Immature natural killer cell (primary cell): ENCODE results near the gene SLC22A3. TPM values are rescaled to one million over a fixed set of nuclear protein-coding genes. Genes with fewer than 3 reads are reported as not detected.

ENCODE experiments used
- DNase-seq, 3 donors: peaks; one replicate each; pipeline ENCODE4 v3.0.0; 2022; ENCODE audit warnings: mixed read lengths in 1 of 3
- H3K27ac Mint-ChIP-seq, 6 donors: one replicate each; pipeline ENCODE4 v1.8.0; 2020; ENCODE audit warnings: mixed read lengths in 6 of 6, mild to moderate bottlenecking in 5 of 6, inconsistent platforms in 4 of 6, moderate library complexity in 3 of 6
- H3K27me3 Mint-ChIP-seq, 3 donors: one replicate each; pipeline ENCODE4 v1.8.0; 2020 to 2021; ENCODE audit warnings: low read depth in 3 of 3, mild to moderate bottlenecking in 3 of 3, mixed read lengths in 3 of 3, moderate library complexity in 3 of 3, inconsistent platforms in 1 of 3
- H3K36me3 Mint-ChIP-seq, 3 donors: one replicate each; pipeline ENCODE4 v1.8.0; 2020; ENCODE audit warnings: mixed read lengths in 3 of 3, inconsistent platforms in 2 of 3, mild to moderate bottlenecking in 2 of 3
- H3K4me1 Mint-ChIP-seq, 2 donors: one replicate each; pipeline ENCODE4 v1.8.0; 2020; ENCODE audit warnings: inconsistent platforms in 2 of 2, mild to moderate bottlenecking in 2 of 2, mixed read lengths in 2 of 2, moderate library complexity in 1 of 2
- H3K4me3 Mint-ChIP-seq, 5 donors: one replicate each; pipeline ENCODE4 v1.8.0; 2020; ENCODE audit warnings: mild to moderate bottlenecking in 5 of 5, mixed read lengths in 5 of 5, inconsistent platforms in 3 of 5, moderate library complexity in 3 of 5
- H3K9me3 Mint-ChIP-seq, 6 donors: one replicate each; pipeline ENCODE4 v1.8.0; 2020; ENCODE audit warnings: mild to moderate bottlenecking in 6 of 6, mixed read lengths in 6 of 6, inconsistent platforms in 4 of 6, moderate library complexity in 3 of 6
- polyA plus RNA-seq, 3 donors: library from polyadenylated mRNA; unstranded; fragments of 300-500 nt; fragmentation: Illumina TruSeq; gene quantifications; one replicate each; pipeline ENCODE4 v1.2.3, GENCODE V29; 2021

Gene SLC22A3
- polyA plus RNA-seq, 3 donors from 2014 or later = 0.11 TPM; not detected in 2

- Mint-ChIP-seq H3K27me3 (peaks cover 0 to 11% (median 10%) of the 10 kb centered on the region in 3 donors), H3K27ac (no peak overlapping the region)
These were observed 71.3 kb downstream of the SLC22A3 start for GRCh38 chr6:160419488-160419887.

GRCh38 chr6:160420253-160420968 lies 72.2 kb downstream of the SLC22A3 start:
- no peak overlapping the region for H3K4me3 Mint-ChIP-seq
- H3K9me3 Mint-ChIP-seq = peaks cover 0 to 8% (median under 1%) of the 10 kb centered on the region in 6 donors
- H3K27me3 Mint-ChIP-seq = peaks cover 2 to 10% (median 9%) of the 10 kb centered on the region in 3 donors
- H3K36me3 Mint-ChIP-seq = peaks cover 0 to 5% (median 3%) of the 10 kb centered on the region in 3 donors
- DNase-seq = no peak
- H3K27ac Mint-ChIP-seq = no peak overlapping the region
- H3K4me1 Mint-ChIP-seq = no peaks in the 10 kb centered on the region

More at GRCh38 chr6:160419488-160419887, 71.3 kb downstream of the SLC22A3 start:
- Mint-ChIP-seq H3K4me1 (no peaks in the 10 kb centered on the region), H3K4me3 (no peak overlapping the region), H3K9me3 (peaks cover 0 to 8% (median under 1%) of the 10 kb centered on the region in 6 donors), H3K36me3 (peaks cover 0 to 5% (median 3%) of the 10 kb centered on the region in 3 donors)
- DNase-seq = no peak

- Mint-ChIP-seq H3K4me1 (peaks cover under 1 to 1% of the 10 kb centered on the region in 2 donors), H3K27me3 (peaks cover 2 to 9% (median 5%) of the 10 kb centered on the region in 3 donors), H3K9me3 (peaks cover 0 to 8% (median under 1%) of the 10 kb centered on the region in 6 donors), H3K36me3 (peaks cover 0 to 5% (median 3%) of the 10 kb centered on the region in 3 donors), H3K4me3 (no peak overlapping the region), H3K27ac (no peak overlapping the region)
- DNase-seq = no peak
These were observed 72.9 kb downstream of the SLC22A3 start for GRCh38 chr6:160420969-160421556.

GRCh38 chr6:160421854-160422253 lies 73.7 kb downstream of the SLC22A3 start:
- Mint-ChIP-seq H3K9me3 (peaks cover 0 to 8% (median under 1%) of the 10 kb centered on the region in 6 donors), H3K27me3 (peaks cover 2 to 9% (median 7%) of the 10 kb centered on the region in 3 donors), H3K27ac (peak overlapping the region in 1 of 6 donors; percentile 3), H3K36me3 (peaks cover 0 to 5% (median 3%) of the 10 kb centered on the region in 3 donors), H3K4me1 (peaks cover 7 to 9% of the 10 kb centered on the region in 2 donors), H3K4me3 (no peak overlapping the region)
- no peak for DNase-seq

GRCh38 chr6:160424256-160424655 lies 76.1 kb downstream of the SLC22A3 start:
- no peak for DNase-seq
- peaks cover 7 to 10% of the 10 kb centered on the region in 2 donors for H3K4me1 Mint-ChIP-seq
- peaks cover 2 to 15% (median 7%) of the 10 kb centered on the region in 3 donors for H3K27me3 Mint-ChIP-seq
- H3K36me3 Mint-ChIP-seq = peaks cover 0 to 5% (median 3%) of the 10 kb centered on the region in 3 donors
- H3K4me3 Mint-ChIP-seq = no peak overlapping the region
- peaks cover 0 to 8% (median under 1%) of the 10 kb centered on the region in 6 donors for H3K9me3 Mint-ChIP-seq
- H3K27ac Mint-ChIP-seq = no peak overlapping the region

- Mint-ChIP-seq H3K4me1 (peaks cover 7 to 10% of the 10 kb centered on the region in 2 donors), H3K27ac (peak overlapping the region in 1 of 6 donors; percentile 5), H3K4me3 (peak overlapping the region in 1 of 5 donors; percentile 52), H3K36me3 (peaks cover 0 to 6% (median 5%) of the 10 kb centered on the region in 3 donors), H3K9me3 (peaks cover 0 to 8% (median under 1%) of the 10 kb centered on the region in 6 donors), H3K27me3 (peaks cover 2 to 15% (median 7%) of the 10 kb centered on the region in 3 donors)
- no peak for DNase-seq
These were observed 78.0 kb downstream of the SLC22A3 start for GRCh38 chr6:160426136-160426535.

- Mint-ChIP-seq H3K36me3 (peaks cover 0 to 4% (median under 1%) of the 10 kb centered on the region in 3 donors), H3K9me3 (no peaks in the 10 kb centered on the region), H3K4me1 (peaks cover 7 to 10% of the 10 kb centered on the region in 2 donors), H3K27me3 (peaks cover 2 to 13% (median 7%) of the 10 kb centered on the region in 3 donors), H3K4me3 (no peak overlapping the region), H3K27ac (no peak overlapping the region)
- DNase-seq = no peak
These were observed 79.3 kb downstream of the SLC22A3 start for GRCh38 chr6:160427312-160428068.

- DNase-seq = no peak
- Mint-ChIP-seq H3K4me1 (peaks cover 7 to 10% of the 10 kb centered on the region in 2 donors), H3K4me3 (no peak overlapping the region), H3K9me3 (no peaks in the 10 kb centered on the region), H3K36me3 (peaks cover 0 to 4% (median 0%) of the 10 kb centered on the region in 3 donors), H3K27ac (no peak overlapping the region), H3K27me3 (peaks cover 2 to 13% (median 7%) of the 10 kb centered on the region in 3 donors)
These were observed 79.9 kb downstream of the SLC22A3 start for GRCh38 chr6:160428069-160428430.

GRCh38 chr6:160428818-160429619 lies 80.8 kb downstream of the SLC22A3 start:
- no peak overlapping the region for H3K4me3 Mint-ChIP-seq
- peaks cover 2 to 12% (median 7%) of the 10 kb centered on the region in 3 donors for H3K27me3 Mint-ChIP-seq
- no peak for DNase-seq
- H3K4me1 Mint-ChIP-seq = peaks cover 7 to 10% of the 10 kb centered on the region in 2 donors
- no peak overlapping the region for H3K27ac Mint-ChIP-seq
- peaks cover 0 to 4% (median 0%) of the 10 kb centered on the region in 3 donors for H3K36me3 Mint-ChIP-seq
- no peaks in the 10 kb centered on the region for H3K9me3 Mint-ChIP-seq

GRCh38 chr6:160429620-160429895 lies 81.4 kb downstream of the SLC22A3 start:
- H3K27me3 Mint-ChIP-seq = peaks cover 2 to 12% (median 7%) of the 10 kb centered on the region in 3 donors
- H3K9me3 Mint-ChIP-seq = no peaks in the 10 kb centered on the region
- H3K4me3 Mint-ChIP-seq = no peak overlapping the region
- H3K27ac Mint-ChIP-seq = no peak overlapping the region
- H3K4me1 Mint-ChIP-seq = peaks cover 7 to 10% of the 10 kb centered on the region in 2 donors
- peaks cover 0 to 4% (median 0%) of the 10 kb centered on the region in 3 donors for H3K36me3 Mint-ChIP-seq
- DNase-seq = no peak

GRCh38 chr6:160430203-160430602 lies 82.0 kb downstream of the SLC22A3 start:
- Mint-ChIP-seq H3K4me3 (no peak overlapping the region), H3K36me3 (peaks cover 0 to 4% (median 0%) of the 10 kb centered on the region in 3 donors), H3K4me1 (peaks cover 7 to 10% of the 10 kb centered on the region in 2 donors), H3K9me3 (no peaks in the 10 kb centered on the region), H3K27ac (no peak overlapping the region), H3K27me3 (peaks cover 2 to 12% (median 7%) of the 10 kb centered on the region in 3 donors)
- no peak for DNase-seq

GRCh38 chr6:160430751-160431150 lies 82.6 kb downstream of the SLC22A3 start:
- no peaks in the 10 kb centered on the region for H3K9me3 Mint-ChIP-seq
- H3K36me3 Mint-ChIP-seq = peaks cover 0 to 4% (median 0%) of the 10 kb centered on the region in 3 donors
- no peak overlapping the region for H3K27ac Mint-ChIP-seq
- H3K4me3 Mint-ChIP-seq = no peak overlapping the region
- no peak for DNase-seq
- peaks cover 0 to 12% (median 7%) of the 10 kb centered on the region in 3 donors for H3K27me3 Mint-ChIP-seq
- H3K4me1 Mint-ChIP-seq = peaks cover 10 to 15% of the 10 kb centered on the region in 2 donors

GRCh38 chr6:160431226-160431625 lies 83.0 kb downstream of the SLC22A3 start:
- no peak for DNase-seq
- H3K36me3 Mint-ChIP-seq = peaks cover 0 to 4% (median 0%) of the 10 kb centered on the region in 3 donors
- peaks cover 13 to 17% of the 10 kb centered on the region in 2 donors for H3K4me1 Mint-ChIP-seq
- no peak overlapping the region for H3K4me3 Mint-ChIP-seq
- peaks cover 0 to 12% (median 7%) of the 10 kb centered on the region in 3 donors for H3K27me3 Mint-ChIP-seq
- no peaks in the 10 kb centered on the region for H3K9me3 Mint-ChIP-seq
- H3K27ac Mint-ChIP-seq = no peak overlapping the region
